Bronchus fibroblast of lung (primary cell): Measurements from ENCODE around the gene KRTAP10-6. TPM values are rescaled to one million over a fixed set of nuclear protein-coding genes. Genes with fewer than 3 reads are reported as not detected.

Source experiments
- total RNA-seq: library from RNA; depleted of rRNA; stranded (reverse); fragments of >200 nt; gene quantifications from 2 replicates; pipeline ENCODE4 v1.2.3, GENCODE V29; 2015

KRTAP10-6 gene
- total RNA-seq, result not detected in 2 replicates

GRCh38 chr21:44592446-44593311 lies at the start of gene KRTAP10-6:
TSS of gene KRTAP10-6 (minus strand) at chr21:44592505. CDS start at chr21:44592484, 21 bp downstream.

GRCh38 chr21:44637018-44637850 lies 44.9 kb upstream of the KRTAP10-6 start, which contains the start of gene KRTAP10-10:
TSS of gene KRTAP10-10 (plus strand) at chr21:44637356. CDS start at chr21:44637418, 62 bp downstream.

GRCh38 chr21:44626673-44627143 lies 34.4 kb upstream of the KRTAP10-6 start, which contains the start of gene KRTAP10-9:
TSS of gene KRTAP10-9 (plus strand) at chr21:44627093. CDS start at chr21:44627172, 79 bp downstream.

GRCh38 chr21:44612029-44612486 lies 19.8 kb upstream of the KRTAP10-6 start, which contains the start of gene KRTAP10-8:
TSS of gene KRTAP10-8 (plus strand) at chr21:44612079. CDS start at chr21:44612101, 22 bp downstream.

GRCh38 chr21:44600118-44600978 lies 8.0 kb upstream of the KRTAP10-6 start, which contains the start of gene KRTAP10-7:
TSS of gene KRTAP10-7 (plus strand) at chr21:44600597. CDS start at chr21:44600622, 25 bp downstream.

GRCh38 chr21:44580231-44580821 lies 12.0 kb downstream of the KRTAP10-6 start, which contains the start of gene KRTAP10-5:
TSS of gene KRTAP10-5 (minus strand) at chr21:44580604. CDS start at chr21:44580578, 26 bp downstream.

GRCh38 chr21:44573630-44574456 lies 18.5 kb downstream of the KRTAP10-6 start, which contains the start of gene KRTAP10-4:
TSS of gene KRTAP10-4 (plus strand) at chr21:44573729. CDS start at chr21:44573759, 30 bp downstream.

GRCh38 chr21:44558695-44559094 lies 33.6 kb downstream of the KRTAP10-6 start, which contains the start of gene KRTAP10-3:
TSS of gene KRTAP10-3 (minus strand) at chr21:44558795. CDS start at chr21:44558715, 80 bp downstream.

GRCh38 chr21:44551340-44551961 lies 40.9 kb downstream of the KRTAP10-6 start, which contains the start of gene KRTAP10-2:
TSS of gene KRTAP10-2 (minus strand) at chr21:44551505. CDS start at chr21:44551458, 47 bp downstream.

Other genes with a start within 250 kb of the KRTAP10-6 start
- gene TRPM2, start 238.9 kb downstream of the KRTAP10-6 start, total RNA-seq, result not detected in 2 replicates
- gene LRRC3, start 137.0 kb downstream of the KRTAP10-6 start, total RNA-seq, result 1.3 and 1.5 TPM in 2 replicates
- gene KRTAP10-1, start 52.3 kb downstream of the KRTAP10-6 start, total RNA-seq, result not detected in 2 replicates
- not detected in 2 replicates for gene KRTAP10-2, start 41.0 kb downstream of the KRTAP10-6 start, total RNA-seq
- not detected in 2 replicates for gene KRTAP10-3, start 33.7 kb downstream of the KRTAP10-6 start, total RNA-seq
- gene KRTAP10-4, start 18.8 kb downstream of the KRTAP10-6 start, total RNA-seq, result not detected in 2 replicates
- gene KRTAP10-5, start 11.9 kb downstream of the KRTAP10-6 start, total RNA-seq, result not detected in 2 replicates
- not detected in 2 replicates for gene KRTAP10-7, start 8.1 kb upstream of the KRTAP10-6 start, total RNA-seq
- gene KRTAP10-8, start 19.6 kb upstream of the KRTAP10-6 start, total RNA-seq, result not detected in 2 replicates
- not detected in 2 replicates for gene KRTAP10-9, start 34.6 kb upstream of the KRTAP10-6 start, total RNA-seq
- gene KRTAP10-10, start 44.9 kb upstream of the KRTAP10-6 start, total RNA-seq, result not detected in 2 replicates
- gene KRTAP10-11, start 53.9 kb upstream of the KRTAP10-6 start, total RNA-seq, result not detected in 2 replicates
- gene KRTAP12-4, start 62.2 kb upstream of the KRTAP10-6 start, total RNA-seq, result not detected in 2 replicates
- not detected in 2 replicates for gene KRTAP12-3, start 65.4 kb upstream of the KRTAP10-6 start, total RNA-seq
- gene KRTAP12-2, start 74.4 kb upstream of the KRTAP10-6 start, total RNA-seq, result not detected in 2 replicates
- gene KRTAP12-1, start 89.7 kb upstream of the KRTAP10-6 start, total RNA-seq, result not detected in 2 replicates
- gene KRTAP10-12, start 104.7 kb upstream of the KRTAP10-6 start, total RNA-seq, result not detected in 2 replicates
- not detected in 2 replicates for gene TSPEAR, start 119.1 kb upstream of the KRTAP10-6 start, total RNA-seq
- gene UBE2G2, start 209.3 kb upstream of the KRTAP10-6 start, total RNA-seq, result 32.4 and 34.8 TPM in 2 replicates
- gene SUMO3, start 225.6 kb upstream of the KRTAP10-6 start, total RNA-seq, result 84.1 and 90.5 TPM in 2 replicates